HG03460 (cell line): ENCODE data around the gene CDCA7L.
"Not testable (repeated sequence)": the region's sequence is repeated elsewhere in the genome, so short reads cannot be mapped to it uniquely, and the experiment has no call there.

Experiments
- ATAC-seq: cut with Tn5 transposase; IDR thresholded peaks from one replicate; pipeline ENCODE4 v1.9.1; 2021; ENCODE audit not compliant: unreplicated experiment

Gene CDCA7L

GRCh38 chr7:21911341-21911875 is 34.3 kb downstream of the CDCA7L start:
- no peak for ATAC-seq

- no peak for ATAC-seq
Observed at GRCh38 chr7:21910253-21910652, 35.4 kb downstream of the CDCA7L start.

GRCh38 chr7:21908746-21909145 is 37.0 kb downstream of the CDCA7L start:
- ATAC-seq, result no peak

GRCh38 chr7:21903020-21903786 is 42.5 kb downstream of the CDCA7L start:
- ATAC-seq, result no peak

GRCh38 chr7:21902240-21902639 is 43.5 kb downstream of the CDCA7L start:
- ATAC-seq, result no peak

- ATAC-seq, result peak; percentile 95
Observed at GRCh38 chr7:21898265-21898930, 47.3 kb downstream of the CDCA7L start.

- ATAC-seq, result no peak
Observed at GRCh38 chr7:21893401-21893800, 52.3 kb downstream of the CDCA7L start.

GRCh38 chr7:21891291-21891690 is 54.4 kb downstream of the CDCA7L start:
- no peak for ATAC-seq

GRCh38 chr7:21887779-21888178 is 57.9 kb downstream of the CDCA7L start:
- no peak for ATAC-seq

- ATAC-seq, result no peak
Observed at GRCh38 chr7:21887353-21887752, 58.3 kb downstream of the CDCA7L start.

- no peak for ATAC-seq
Observed at GRCh38 chr7:21886396-21886795, 59.3 kb downstream of the CDCA7L start.

GRCh38 chr7:21884496-21884895 is 61.2 kb downstream of the CDCA7L start:
- ATAC-seq, result no peak

GRCh38 chr7:21883501-21883900 is 62.2 kb downstream of the CDCA7L start:
- not testable (repeated sequence) for ATAC-seq

- ATAC-seq, result no peak
Observed at GRCh38 chr7:21883069-21883468, 62.6 kb downstream of the CDCA7L start.

GRCh38 chr7:21869785-21870402 is 75.8 kb downstream of the CDCA7L start:
- ATAC-seq, result no peak

GRCh38 chr7:21868576-21868850 is 77.2 kb downstream of the CDCA7L start:
- no peak for ATAC-seq

- ATAC-seq, result no peak
Observed at GRCh38 chr7:21867816-21868575, 77.7 kb downstream of the CDCA7L start.

- ATAC-seq, result no peak
Observed at GRCh38 chr7:21867226-21867625, 78.5 kb downstream of the CDCA7L start.

- no peak for ATAC-seq
Observed at GRCh38 chr7:21866731-21867130, 79.0 kb downstream of the CDCA7L start.

- not testable (repeated sequence) for ATAC-seq
Observed at GRCh38 chr7:21865631-21866204, 80.0 kb downstream of the CDCA7L start.

- no peak for ATAC-seq
Observed at GRCh38 chr7:21851559-21851967, 94.1 kb downstream of the CDCA7L start.
